H1 (cell line): Measurements from ENCODE around the gene THEM5. TPM values are rescaled to one million over a fixed set of nuclear protein-coding genes. Genes with fewer than 3 reads are reported as not detected.

ENCODE experiments used
- CTCF ChIA-PET: fragments of 300-600 bp; sonication (Branson Sonifier 250); formaldehyde crosslinking; loops from one replicate; lab custom pipeline; 2021; ENCODE audit not compliant: partially characterized antibody; lab: Charles Lee
- POLR2A ChIA-PET: fragments of 300-600 bp; sonication (Branson Sonifier 250); formaldehyde crosslinking; loops from one replicate; lab custom pipeline; 2021; ENCODE audit warnings: inconsistent platforms; ENCODE audit not compliant: partially characterized antibody; lab: Charles Lee
- DNase-seq, 2 experiments: peaks; one replicate each; pipeline versions ENCODE4 v3.0.0 to v3.0.0-alpha.2; 2010 to 2022; ENCODE audit warnings: low spot score in 2 of 2, low read depth in 1 of 2, mixed read lengths in 1 of 2
- FAIRE-seq: peaks from 2 replicates; lab custom pipeline; 2011; peaks lifted over from hg19 to GRCh38; lab: Jason Lieb, UNC
- H2AFZ ChIP-seq: 2 replicates; pipeline ENCODE4 v1.8.1; 2012; ENCODE audit warnings: low read length, inconsistent platforms
- H2AK5ac ChIP-seq: 2 replicates; pipeline ENCODE4 v1.6.1; 2013; ENCODE audit warnings: low read depth, low read length
- H2BK120ac ChIP-seq: replicated peaks from 2 replicates; pipeline ENCODE3; 2013; ENCODE audit warnings: low read depth, low read length, inconsistent platforms
- H2BK12ac ChIP-seq: 2 replicates; pipeline ENCODE4 v1.6.1; 2013; ENCODE audit warnings: low read depth, low read length
- H2BK15ac ChIP-seq: 2 replicates; pipeline ENCODE4 v1.6.1; 2013; ENCODE audit warnings: low read length
- H2BK20ac ChIP-seq: 2 replicates; pipeline ENCODE4 v1.6.1; 2013; ENCODE audit warnings: low read length
- H2BK5ac ChIP-seq: 2 replicates; pipeline ENCODE4 v1.6.1; 2013; ENCODE audit warnings: low read depth, low read length
- H3K14ac ChIP-seq: 2 replicates; pipeline ENCODE4 v1.6.1; 2013; ENCODE audit warnings: inconsistent platforms; ENCODE audit not compliant: insufficient read length
- H3K18ac ChIP-seq: 2 replicates; pipeline ENCODE4 v1.6.1; 2013; ENCODE audit warnings: low read length; ENCODE audit errors: extremely low read depth
- H3K23ac ChIP-seq: 2 replicates; pipeline ENCODE4 v1.6.1; 2013; ENCODE audit warnings: inconsistent platforms; ENCODE audit not compliant: insufficient read length
- H3K23me2 ChIP-seq: 2 replicates; pipeline ENCODE4 v1.6.1; 2013; ENCODE audit warnings: low read depth, low read length
- H3K27ac ChIP-seq: 2 replicates; pipeline ENCODE4 v1.6.1; 2011; ENCODE audit warnings: low read depth, low read length, inconsistent platforms
- H3K27me3 ChIP-seq, 4 experiments: replicated peaks in 1 of 4; 1 replicate in 1 of 4; 2 replicates in 3 of 4; pipeline versions ENCODE4 v1.6.1 to v1.8.1; 2011 to 2013; ENCODE audit warnings: low read length in 3 of 4, mild to moderate bottlenecking in 3 of 4, inconsistent platforms in 2 of 4, mixed read lengths in 2 of 4, moderate library complexity in 1 of 4; ENCODE audit not compliant: control insufficient read depth in 3 of 4, insufficient read depth in 3 of 4; ENCODE audit errors: extremely low read depth in 1 of 4
- H3K36me3 ChIP-seq, 4 experiments: 2 replicates each; pipeline versions ENCODE4 v1.6.1 to v1.8.1; 2011 to 2013; ENCODE audit warnings: mild to moderate bottlenecking in 4 of 4, low read length in 3 of 4, moderate library complexity in 2 of 4, control low read depth in 1 of 4, inconsistent platforms in 1 of 4; ENCODE audit not compliant: insufficient read depth in 4 of 4, control insufficient read depth in 2 of 4
- H3K4ac ChIP-seq: replicated peaks from 2 replicates; pipeline ENCODE3; 2013; ENCODE audit warnings: low read length, low read depth, mixed read lengths, inconsistent platforms; ENCODE audit not compliant: insufficient read length
- H3K4me1 ChIP-seq, 4 experiments: replicated peaks in 1 of 4; 1 replicate in 1 of 4; 2 replicates in 3 of 4; pipeline versions ENCODE4 v1.6.1 to v1.8.1; 2011 to 2013; ENCODE audit warnings: low read length in 3 of 4, inconsistent platforms in 2 of 4, mixed read lengths in 1 of 4; ENCODE audit not compliant: insufficient read depth in 4 of 4, control insufficient read depth in 3 of 4
- H3K4me2 ChIP-seq, 2 experiments: 2 replicates each; pipeline versions ENCODE4 v1.6.1 to v1.8.1; 2011 to 2013; ENCODE audit warnings: low read depth in 2 of 2, low read length in 2 of 2, control low read depth in 1 of 2, inconsistent platforms in 1 of 2, mild to moderate bottlenecking in 1 of 2; ENCODE audit not compliant: insufficient read depth in 1 of 2
- H3K4me3 ChIP-seq, 4 experiments: fragments of 200-600, 300-600 bp in 1 of 4; sonication (generic), shearing (Covaris generic), sonication (Bioruptor Twin) in 1 of 4; 2 replicates each; pipeline versions ENCODE4 v1.5.1 to v1.8.1; 2011 to 2016; ENCODE audit warnings: low read length in 4 of 4, low read depth in 3 of 4, control low read depth in 2 of 4, inconsistent platforms in 2 of 4, mild to moderate bottlenecking in 2 of 4, mixed read lengths in 1 of 4, moderate library complexity in 1 of 4; ENCODE audit not compliant: insufficient read depth in 2 of 4; ENCODE audit errors: extremely low read depth in 1 of 4
- H3K56ac ChIP-seq: replicated peaks from 2 replicates; pipeline ENCODE3; 2013; ENCODE audit warnings: low read depth, mild to moderate bottlenecking, mixed read lengths, low read length, inconsistent platforms; ENCODE audit not compliant: insufficient read length
- H3K79me1 ChIP-seq: 2 replicates; pipeline ENCODE4 v1.6.1; 2013; ENCODE audit warnings: low read depth, low read length, control low read depth
- H3K79me2 ChIP-seq, 2 experiments: 2 replicates each; pipeline versions ENCODE4 v1.6.1 to v1.8.1; 2012 to 2013; ENCODE audit warnings: low read length in 2 of 2, mild to moderate bottlenecking in 2 of 2, inconsistent platforms in 1 of 2; ENCODE audit not compliant: insufficient read depth in 2 of 2, control insufficient read depth in 1 of 2
- H3K9ac ChIP-seq, 4 experiments: replicated peaks in 1 of 4; 1 replicate in 1 of 4; 2 replicates in 3 of 4; pipeline versions ENCODE4 v1.6.1 to v1.8.1; 2011 to 2013; ENCODE audit warnings: low read depth in 3 of 4, low read length in 3 of 4, control low read depth in 2 of 4, mild to moderate bottlenecking in 2 of 4, moderate library complexity in 2 of 4, inconsistent platforms in 1 of 4; ENCODE audit errors: extremely low read depth in 1 of 4
- H3K9me3 ChIP-seq, 2 experiments: 2 replicates each; pipeline versions ENCODE4 v1.6.1 to v1.8.1; 2012 to 2013; ENCODE audit warnings: mild to moderate bottlenecking in 2 of 2, moderate library complexity in 2 of 2, control low read depth in 1 of 2, inconsistent platforms in 1 of 2, low read depth in 1 of 2, low read length in 1 of 2, mixed read lengths in 1 of 2; ENCODE audit not compliant: insufficient read depth in 2 of 2
- H4K20me1 ChIP-seq, 2 experiments: replicated peaks in 1 of 2; 2 replicates each; pipeline versions ENCODE3 to v1.8.1; 2011 to 2013; ENCODE audit warnings: inconsistent platforms in 2 of 2, low read length in 2 of 2, mild to moderate bottlenecking in 1 of 2; ENCODE audit not compliant: insufficient read depth in 2 of 2, control insufficient read depth in 1 of 2
- H4K5ac ChIP-seq: 2 replicates; pipeline ENCODE4 v1.6.1; 2013; ENCODE audit warnings: low read length, low read depth, mixed read lengths, inconsistent platforms; ENCODE audit not compliant: insufficient read length
- H4K8ac ChIP-seq: 2 replicates; pipeline ENCODE4 v1.8.0; 2013; ENCODE audit warnings: mild to moderate bottlenecking, moderate library complexity, low read length, inconsistent platforms; ENCODE audit not compliant: insufficient read depth; ENCODE audit errors: extremely low read depth
- H4K91ac ChIP-seq: replicated peaks from 2 replicates; pipeline ENCODE3; 2013; ENCODE audit warnings: low read length, mixed read lengths, inconsistent platforms; ENCODE audit not compliant: insufficient read length
- EGR1 ChIP-seq: IDR thresholded peaks from 2 replicates; pipeline ENCODE4 v1.6.1; 2011; ENCODE audit warnings: low read depth, low read length, borderline replicate concordance
- KDM5A ChIP-seq: fragments of 200-600 bp; IDR thresholded peaks from 2 replicates; pipeline ENCODE4 v1.7.1; 2012; ENCODE audit warnings: mild to moderate bottlenecking, low read length, inconsistent platforms, mixed read lengths
- NANOG ChIP-seq: IDR thresholded peaks from 2 replicates; pipeline ENCODE4 v1.6.1; 2011; ENCODE audit warnings: low read length, low read depth, mild to moderate bottlenecking, inconsistent platforms; ENCODE audit not compliant: insufficient read depth, poor library complexity, severe bottlenecking
- SUZ12 ChIP-seq: fragments of 200-600 bp; sonication (generic); IDR thresholded peaks from 2 replicates; pipeline ENCODE4 v1.6.1; 2012; ENCODE audit warnings: mild to moderate bottlenecking, inconsistent platforms, low read length, moderate library complexity, mixed read lengths
- WGBS, 2 experiments: shearing (Covaris generic) in 1 of 2; methylation state at CpG; one replicate each; pipeline versions ENCODE4 v1.1.6 to v1.1.7; 2013 to 2015; ENCODE audit warnings: low lambda C conversion rate in 2 of 2, mixed read lengths in 2 of 2, inconsistent platforms in 1 of 2, low coverage in 1 of 2, missing lambda C conversion rate in 1 of 2; ENCODE audit not compliant: insufficient replicate concordance in 2 of 2, insufficient coverage in 1 of 2, insufficient read length in 1 of 2; ENCODE audit errors: extremely low coverage in 1 of 2, missing lambda C conversion rate in 1 of 2; 5-methylcytosine and 5-hydroxymethylcytosine counted together
- polyA plus RNA-seq, 7 experiments: library from polyadenylated mRNA; depleted of rRNA in 3 of 7; stranded (reverse) in 5 of 7; unstranded in 2 of 7; fragments of >200 nt in 5 of 7; fragments of 200-250 nt in 2 of 7; gene quantifications; 1 replicate in 5 of 7; 2 replicates in 1 of 7; 4 replicates in 1 of 7; pipeline versions ENCODE4 v1.2.1 to v1.2.3, GENCODE V29; 2011 to 2013; ENCODE audit warnings: missing spikeins in 2 of 7, mixed read lengths in 2 of 7
- total RNA-seq: library from RNA; stranded (reverse); fragmentation: NEBNext Ultra II Directional; extraction: Animal tissue kit (Norgen Biotek cat#: 25700); gene quantifications from 2 replicates; pipeline ENCODE4 v1.2.1, GENCODE V29; 2021
- TF ChIP-seq, protein P1 (sequence below): IDR thresholded peaks from 2 replicates; pipeline ENCODE4 v1.6.1; 2012; ENCODE audit warnings: inconsistent platforms
- TF ChIP-seq, protein P2 (sequence below): IDR thresholded peaks from 2 replicates; pipeline ENCODE4 v1.6.1; 2011; ENCODE audit warnings: low read depth, mild to moderate bottlenecking, low read length; ENCODE audit not compliant: insufficient read depth
- TF ChIP-seq, protein P3 (sequence below): IDR thresholded peaks from 2 replicates; pipeline ENCODE4 v1.6.1; 2012; ENCODE audit warnings: inconsistent platforms

THEM5 gene
- total and polyA plus RNA-seq, 2 of the 8 experiments (the other 6 are each of a cell fraction or from before 2014, with no cell fraction given), result not detected

DNA sequence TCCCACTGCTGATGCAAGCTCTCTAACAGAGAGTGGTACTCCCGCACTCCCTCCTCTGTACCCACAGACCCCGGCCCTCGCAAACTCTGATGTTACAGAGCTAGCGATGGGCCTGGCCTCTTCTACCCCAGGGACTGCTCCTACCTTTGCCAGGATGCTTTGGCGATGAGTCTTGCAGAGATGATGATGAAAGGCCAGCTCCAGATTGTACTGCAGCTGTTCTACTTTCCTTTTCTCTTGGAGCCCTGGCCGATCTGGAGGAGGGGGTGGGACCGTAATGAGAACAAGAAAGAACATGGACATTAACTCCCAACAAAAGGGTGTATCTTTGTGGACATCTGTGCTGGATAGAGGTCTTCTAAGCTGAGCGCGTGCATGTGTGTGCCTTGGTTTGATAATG, 42.3 kb downstream of the THEM5 start:
- H3K27ac ChIP-seq, result no peak overlapping the region
- peaks cover 1 to 5% (median 4%) of the 10 kb centered on the region in 4 experiments; a peak in 3 of 7 replicates for H3K4me1 ChIP-seq
- no peaks in the 10 kb centered on the region for H3K79me2 ChIP-seq
- ChIA-PET CTCF (interaction anchor here (0.5 to 2.0 kb wide), 7 partner anchors 9 to 122 kb away, joined by 3 to 10 read pairs (median 4); no protein-coding TSS in a partner anchor), POLR2A (interaction anchor here (0.8 to 2.3 kb wide), 5 partner anchors 11 to 71 kb away, joined by 3 to 7 read pairs (median 3); partner anchors contain the start of gene C2CD4D)
- H3K56ac ChIP-seq, result no peak overlapping the region
- H4K91ac ChIP-seq, result no peak overlapping the region
- H4K20me1 ChIP-seq, result no peaks in the 10 kb centered on the region
- no peak overlapping the region for H2BK20ac ChIP-seq
- TF ChIP-seq SUZ12 (no peak), EGR1 (no peak), NANOG (no peak), KDM5A (no peak)
- TF ChIP-seq, protein P1, sequence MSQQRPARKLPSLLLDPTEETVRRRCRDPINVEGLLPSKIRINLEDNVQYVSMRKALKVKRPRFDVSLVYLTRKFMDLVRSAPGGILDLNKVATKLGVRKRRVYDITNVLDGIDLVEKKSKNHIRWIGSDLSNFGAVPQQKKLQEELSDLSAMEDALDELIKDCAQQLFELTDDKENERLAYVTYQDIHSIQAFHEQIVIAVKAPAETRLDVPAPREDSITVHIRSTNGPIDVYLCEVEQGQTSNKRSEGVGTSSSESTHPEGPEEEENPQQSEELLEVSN, result no peak
- TF ChIP-seq, protein P2, sequence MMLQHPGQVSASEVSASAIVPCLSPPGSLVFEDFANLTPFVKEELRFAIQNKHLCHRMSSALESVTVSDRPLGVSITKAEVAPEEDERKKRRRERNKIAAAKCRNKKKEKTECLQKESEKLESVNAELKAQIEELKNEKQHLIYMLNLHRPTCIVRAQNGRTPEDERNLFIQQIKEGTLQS, result no peak
- TF ChIP-seq, protein P3, sequence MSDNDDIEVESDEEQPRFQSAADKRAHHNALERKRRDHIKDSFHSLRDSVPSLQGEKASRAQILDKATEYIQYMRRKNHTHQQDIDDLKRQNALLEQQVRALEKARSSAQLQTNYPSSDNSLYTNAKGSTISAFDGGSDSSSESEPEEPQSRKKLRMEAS, result no peak
- no peak overlapping the region for H3K4ac ChIP-seq
- H3K23me2 ChIP-seq, result no peaks in the 10 kb centered on the region
- no peak overlapping the region for H2BK5ac ChIP-seq
- no peaks in the 10 kb centered on the region for H3K36me3 ChIP-seq
- no peak overlapping the region for H3K23ac ChIP-seq
- H2AK5ac ChIP-seq, result no peak overlapping the region; the same call in 1 of the 2 replicates
- no peak overlapping the region for H2AFZ ChIP-seq
- FAIRE-seq (no peak), DNase-seq (no peak)
- no peaks in the 10 kb centered on the region for H3K27me3 ChIP-seq
- no peak overlapping the region for H3K18ac ChIP-seq
- no peaks in the 10 kb centered on the region for H3K9me3 ChIP-seq
- no peak overlapping the region for H2BK12ac ChIP-seq
- no peaks in the 10 kb centered on the region for H3K79me1 ChIP-seq
- no peak overlapping the region for H4K8ac ChIP-seq
- H2BK120ac ChIP-seq, result no peak overlapping the region
- H3K14ac ChIP-seq, result no peak overlapping the region
- WGBS, 2 experiments, result 92% methylated on average over 9 of the region's 9 CpGs; no CpG with 5 or more reads in 1 of the 2 experiments
- no peak overlapping the region for H3K9ac ChIP-seq
- H3K4me3 ChIP-seq, result no peak overlapping the region
- H3K4me2 ChIP-seq, result no peak overlapping the region
- H4K5ac ChIP-seq, result no peak overlapping the region
- H2BK15ac ChIP-seq, result no peak overlapping the region; the same call in 1 of the 2 replicates
